NCI-H2196 treated with DMSO at 0.1 percent for 48 hours (cell line): ENCODE results near the gene CROCC2.

Experiments used
- DNase-seq: peaks from one replicate; lab custom pipeline; 2025; ENCODE audit not compliant: unreplicated experiment; lab: John Stamatoyannopoulos, UW

The CROCC2 gene

GRCh38 chr2:241009601-241010530, 103.7 kb downstream of the CROCC2 start:
- DNase-seq, result no peak

DNA sequence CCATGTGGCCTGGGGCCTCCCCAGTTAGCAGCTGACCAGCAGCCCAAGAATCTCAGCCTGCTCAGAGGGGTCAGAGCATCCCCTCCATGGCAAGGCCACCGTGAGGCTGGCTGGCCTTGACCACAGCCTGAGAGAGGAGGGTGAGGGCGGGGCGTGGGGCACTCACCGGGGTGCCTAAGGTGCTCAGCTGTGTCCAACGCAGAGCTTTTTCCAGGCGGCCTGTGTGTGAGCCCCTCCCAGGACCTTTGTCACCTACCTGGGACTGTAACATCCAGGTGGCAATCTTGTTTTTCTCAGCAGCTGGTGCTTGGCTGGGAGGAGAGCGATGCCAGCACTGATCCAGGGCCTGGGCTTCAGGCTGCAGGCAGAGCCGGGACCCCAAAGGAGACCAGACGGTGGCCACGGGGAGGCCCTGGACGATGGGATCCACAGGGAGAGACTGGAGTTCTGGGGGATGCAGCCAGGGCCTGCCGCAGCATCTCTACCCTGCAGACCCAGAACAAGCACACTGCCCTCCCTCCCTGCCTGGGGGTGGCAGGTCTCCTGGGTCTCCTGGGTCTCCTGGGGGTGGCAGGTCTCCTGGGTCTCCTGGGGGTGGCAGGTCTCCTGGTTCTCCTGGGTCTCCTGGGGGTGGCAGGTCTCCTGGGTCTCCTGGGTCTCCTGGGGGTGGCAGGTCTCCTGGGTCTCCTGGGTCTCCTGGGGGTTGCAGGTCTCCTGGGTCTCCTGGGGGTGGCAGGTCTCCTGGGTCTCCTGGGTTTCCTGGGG, 104.6 kb downstream of the CROCC2 start:
- no peak for DNase-seq

DNA sequence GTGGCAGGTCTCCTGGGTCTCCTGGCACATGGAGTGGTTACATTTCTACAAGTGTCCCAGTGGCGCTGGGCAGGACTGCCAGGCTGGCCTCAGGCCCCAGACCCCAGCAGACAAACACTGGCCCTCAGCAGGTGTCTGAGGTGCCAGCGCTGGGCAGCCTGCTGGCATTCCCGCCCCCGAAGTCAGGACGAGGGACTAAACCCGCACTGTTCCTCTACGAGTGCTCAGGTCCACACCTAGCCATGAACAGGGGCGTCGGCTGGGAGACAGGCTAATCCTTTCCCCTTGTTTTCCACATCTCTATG, 105.1 kb downstream of the CROCC2 start:
- no peak for DNase-seq

- DNase-seq, result no peak
These were observed 105.8 kb downstream of the CROCC2 start for GRCh38 chr2:241011751-241012510.

DNA sequence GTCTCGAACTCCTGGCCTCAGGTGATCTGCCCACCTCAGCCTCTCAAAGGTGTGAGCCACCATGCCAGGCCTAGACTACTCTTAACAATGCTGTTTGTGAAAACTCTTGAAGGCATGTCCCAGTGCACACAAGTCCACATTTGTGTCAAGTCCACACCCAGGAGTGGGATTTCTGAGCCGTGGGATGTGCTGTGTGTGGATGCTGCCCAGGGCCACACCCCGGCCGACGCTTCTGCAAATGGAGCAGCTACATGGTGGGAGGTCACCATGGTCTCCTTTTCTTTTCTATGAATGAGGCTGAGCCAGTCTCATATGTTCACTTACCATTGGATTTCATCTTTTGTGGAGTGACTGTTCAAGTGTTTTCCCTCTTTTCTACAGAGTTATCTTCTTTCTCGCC, 108.1 kb downstream of the CROCC2 start:
- DNase-seq, result no peak

- DNase-seq, result no peak
These were observed 108.6 kb downstream of the CROCC2 start for GRCh38 chr2:241014764-241015163.

DNA sequence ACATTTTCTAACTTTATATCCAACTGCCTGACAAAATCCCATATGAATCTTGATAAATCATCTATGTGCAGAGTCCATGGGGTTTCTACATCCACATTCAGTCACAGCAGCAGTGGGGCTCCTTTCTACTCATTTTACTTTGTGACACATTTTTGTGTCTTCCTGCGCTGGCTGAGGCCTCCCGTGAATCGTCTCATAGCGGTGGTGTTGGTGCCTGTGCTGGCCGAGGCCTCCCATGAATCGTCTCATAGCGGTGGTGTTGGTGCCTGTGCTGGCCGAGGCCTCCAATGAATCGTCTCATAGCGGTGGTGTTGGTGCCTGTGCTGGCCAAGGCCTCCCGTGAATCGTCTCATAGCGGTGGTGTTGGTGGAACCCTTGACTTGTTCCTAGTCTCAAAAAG, 109.3 kb downstream of the CROCC2 start:
- DNase-seq, result no peak

GRCh38 chr2:241017228-241017940, 111.2 kb downstream of the CROCC2 start:
- no peak for DNase-seq

- no peak for DNase-seq
These were observed 112.1 kb downstream of the CROCC2 start for GRCh38 chr2:241018051-241018891.

GRCh38 chr2:241019441-241020139, 113.5 kb downstream of the CROCC2 start:
- DNase-seq, result no peak

DNA sequence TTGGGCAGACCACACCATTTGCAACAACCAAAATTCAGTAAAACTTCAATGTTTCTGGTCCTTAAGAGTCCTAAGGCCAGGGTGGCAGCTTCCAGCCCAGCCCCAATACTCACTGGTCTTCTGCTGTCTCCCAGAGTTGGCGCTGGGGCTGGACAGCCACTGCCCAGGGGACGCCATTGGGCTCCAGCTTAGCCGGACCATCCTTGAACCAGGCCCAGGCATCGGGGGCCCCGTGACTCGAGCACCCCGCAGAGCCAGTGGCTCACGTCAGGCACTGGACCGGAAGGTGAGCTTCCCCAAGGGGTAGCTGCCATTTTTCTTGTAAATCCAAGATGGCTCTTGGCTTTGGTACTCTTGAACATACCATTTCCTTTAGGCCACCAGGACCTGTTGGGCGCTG, 114.1 kb downstream of the CROCC2 start:
- DNase-seq, result no peak

DNA sequence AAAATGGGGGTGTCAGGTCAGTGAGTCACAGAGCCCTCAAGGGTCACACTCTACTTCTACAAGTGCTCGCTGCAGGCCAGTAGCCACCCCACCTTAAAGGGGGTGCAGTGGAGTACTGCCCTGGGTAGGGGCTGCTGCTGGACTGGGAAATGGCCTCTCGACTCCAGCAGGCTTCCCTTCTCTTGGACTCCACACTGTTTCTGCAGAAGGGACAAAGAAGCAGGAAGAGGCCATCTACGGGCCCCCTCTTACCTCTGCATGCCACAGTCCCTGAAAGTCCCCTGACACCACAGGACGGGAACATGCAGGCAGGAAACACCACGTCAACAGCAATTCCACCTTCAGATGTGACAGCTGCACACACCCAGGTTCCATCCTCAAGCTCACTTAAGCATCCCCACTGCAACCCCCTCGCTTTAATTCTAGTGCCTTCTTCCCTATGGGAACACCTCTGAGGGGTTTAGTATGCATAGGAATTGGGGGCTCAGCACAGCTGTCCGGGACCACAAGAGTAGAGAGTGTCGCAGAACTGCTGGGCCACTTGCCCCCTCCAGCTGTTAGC, 114.6 kb downstream of the CROCC2 start:
- DNase-seq, result no peak

GRCh38 chr2:241025639-241026038, 119.5 kb downstream of the CROCC2 start:
- DNase-seq, result no peak

DNA sequence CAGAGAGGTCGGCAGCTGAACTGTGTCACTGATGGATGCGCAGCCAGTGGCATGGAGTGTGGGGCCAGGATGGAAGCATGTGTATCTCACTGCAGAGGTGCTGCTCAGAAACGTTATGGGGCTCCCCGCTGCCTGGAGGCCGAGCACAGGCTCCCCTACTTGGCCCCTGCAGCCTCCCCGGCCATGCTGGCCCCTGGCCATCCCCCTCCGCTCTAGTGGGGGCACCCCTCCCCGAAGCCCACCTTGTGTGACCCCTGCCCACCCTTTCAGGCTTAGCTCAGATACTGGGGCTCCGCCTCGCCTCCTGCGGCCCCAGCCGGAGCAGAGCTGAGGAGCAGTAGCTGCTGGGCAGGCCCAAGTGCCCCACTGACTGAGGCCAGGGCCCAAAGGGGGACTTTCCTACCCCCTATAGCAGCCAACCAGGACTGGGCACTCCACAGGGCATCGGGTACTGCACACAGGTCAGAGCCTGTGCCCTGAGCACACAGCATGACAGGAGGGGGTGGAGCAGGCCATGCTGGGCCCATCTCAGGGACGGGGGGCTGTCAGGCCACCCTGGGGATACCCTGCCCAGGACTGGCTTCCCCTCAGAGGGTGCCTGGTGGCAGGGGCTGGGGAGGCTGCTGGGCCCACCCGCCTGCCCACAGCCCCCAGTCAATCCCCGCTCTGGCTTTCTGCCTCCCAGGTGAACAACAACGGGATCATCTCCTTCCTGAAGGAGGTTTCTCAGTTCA, 123.6 kb downstream of the CROCC2 start:
- DNase-seq, result no peak

DNA sequence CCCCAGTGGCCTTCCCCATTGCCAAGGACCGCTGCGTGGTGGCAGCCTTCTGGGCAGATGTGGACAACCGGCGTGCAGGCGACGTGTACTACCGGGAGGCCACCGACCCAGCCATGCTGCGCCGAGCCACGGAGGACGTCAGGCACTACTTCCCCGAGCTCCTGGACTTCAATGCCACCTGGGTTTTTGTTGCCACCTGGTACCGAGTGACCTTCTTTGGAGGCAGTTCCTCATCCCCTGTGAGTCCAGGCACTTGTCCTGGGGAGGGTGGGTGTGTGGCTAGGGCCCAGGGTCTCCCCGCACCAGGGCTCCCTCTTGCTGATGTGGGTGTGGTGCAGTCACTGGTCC, 124.2 kb downstream of the CROCC2 start:
- DNase-seq, result no peak

DNA sequence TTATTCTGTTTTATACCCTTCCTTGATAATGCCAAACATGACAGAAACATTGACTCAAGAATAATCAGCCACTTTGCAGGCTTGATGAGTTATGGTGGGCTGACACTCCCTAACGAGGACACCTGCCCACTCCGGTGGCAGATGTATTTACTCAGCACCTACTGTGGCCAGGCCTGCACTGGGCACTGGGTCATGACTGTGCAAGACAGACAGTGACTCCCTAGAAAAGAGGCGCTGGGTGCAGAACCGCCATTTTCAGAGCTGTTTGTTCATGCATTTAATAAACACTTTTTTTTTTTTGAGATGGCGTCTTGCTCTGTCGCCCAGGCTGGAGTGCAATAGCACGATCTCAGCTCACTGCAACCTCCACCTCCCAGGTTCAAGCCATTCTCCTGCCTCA, 124.7 kb downstream of the CROCC2 start:
- DNase-seq, result no peak

DNA sequence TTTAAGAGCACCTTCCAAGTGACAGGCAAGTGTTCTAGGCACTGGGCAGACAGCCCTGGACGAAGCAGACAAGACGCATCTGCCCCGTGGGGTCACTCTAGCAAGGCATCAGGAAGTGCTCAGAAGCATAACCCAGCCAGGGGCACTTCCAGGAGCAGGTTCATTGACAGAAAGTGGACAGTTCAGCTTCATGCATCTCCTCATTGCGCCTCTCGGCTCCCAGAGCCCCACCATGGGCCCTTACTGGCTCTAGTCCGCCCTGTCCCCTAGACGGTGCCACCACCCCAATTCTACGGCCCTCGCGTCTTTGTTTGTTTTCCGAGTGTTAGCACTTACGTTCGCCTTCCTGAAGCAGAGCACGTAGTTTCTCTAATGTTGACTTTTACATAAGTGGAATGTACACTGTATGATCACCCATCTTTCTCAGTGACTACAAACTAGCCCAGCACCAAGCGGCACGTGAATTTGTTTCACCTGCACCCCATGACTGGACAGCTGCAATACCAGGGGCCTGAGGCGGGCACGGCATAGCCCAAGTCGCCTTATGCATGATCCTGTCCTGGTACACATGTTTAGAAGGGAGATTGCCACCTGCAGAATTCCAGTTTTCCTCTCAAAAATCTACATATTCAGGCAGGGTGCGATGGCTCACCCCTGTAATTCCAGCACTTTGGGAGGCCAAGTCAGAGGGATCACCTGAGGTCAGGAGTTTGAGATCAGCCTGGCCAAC, 125.5 kb downstream of the CROCC2 start:
- no peak for DNase-seq
